Parietal lobe (tissue), 1 donor: ENCODE measurements around the gene SLC12A5. TPM values are rescaled to one million over a fixed set of nuclear protein-coding genes. Genes with fewer than 3 reads are reported as not detected.

Experiments
- total RNA-seq: library from RNA; depleted of rRNA; stranded (reverse); fragments of >200 nt; gene quantifications from one replicate; pipeline ENCODE4 v1.2.3, GENCODE V29; 2014

Gene SLC12A5
- 33.8 TPM for total RNA-seq

GRCh38 chr20:46028772-46029371 is at the start of gene SLC12A5:
TSS of gene SLC12A5 (plus strand) at chr20:46029215. CDS start at chr20:46029345, 130 bp downstream.

GRCh38 chr20:46089417-46090388 is 60.7 kb downstream of the SLC12A5 start, which contains the start of gene NCOA5:
TSS of gene NCOA5 (minus strand) at chr20:46089962. CDS start at chr20:46079424, 10,538 bp downstream.

Other genes with a start within 250 kb of the SLC12A5 start
- not detected for gene WFDC3, start 237.3 kb upstream of the SLC12A5 start, total RNA-seq
- 10.0 TPM for gene DNTTIP1, start 237.3 kb upstream of the SLC12A5 start, total RNA-seq
- 10.6 TPM for gene UBE2C, start 216.6 kb upstream of the SLC12A5 start, total RNA-seq
- not detected for gene TNNC2, start 201.9 kb upstream of the SLC12A5 start, total RNA-seq
- gene SNX21, start 195.4 kb upstream of the SLC12A5 start, total RNA-seq = 21.3 TPM
- gene ACOT8, start 171.8 kb upstream of the SLC12A5 start, total RNA-seq = 33.2 TPM
- 14.4 TPM for gene ZSWIM3, start 171.6 kb upstream of the SLC12A5 start, total RNA-seq
- 7.8 TPM for gene ZSWIM1, start 148.0 kb upstream of the SLC12A5 start, total RNA-seq
- 4.4 TPM for gene SPATA25, start 141.6 kb upstream of the SLC12A5 start, total RNA-seq
- gene NEURL2, start 138.0 kb upstream of the SLC12A5 start, total RNA-seq = 6.9 TPM
- 21.9 TPM for gene CTSA, start 137.9 kb upstream of the SLC12A5 start, total RNA-seq
- gene PLTP, start 117.1 kb upstream of the SLC12A5 start, total RNA-seq = 13.5 TPM
- 23.8 TPM for gene PCIF1, start 94.5 kb upstream of the SLC12A5 start, total RNA-seq
- gene ZNF335, start 57.0 kb upstream of the SLC12A5 start, total RNA-seq = 31.0 TPM
- gene MMP9, start 20.3 kb upstream of the SLC12A5 start, total RNA-seq = not detected
- 28.2 TPM for gene NCOA5, start 60.7 kb downstream of the SLC12A5 start, total RNA-seq
- 0.31 TPM for gene CD40, start 89.1 kb downstream of the SLC12A5 start, total RNA-seq